Stomach smooth muscle (tissue), 2 donors: ENCODE results near the gene EHD2.
"Not testable (repeated sequence)": the region's sequence is repeated elsewhere in the genome, so short reads cannot be mapped to it uniquely, and the experiment has no call there.

ENCODE experiments used
- H3K27ac ChIP-seq: one replicate; pipeline ENCODE4 v1.7.0; 2013; ENCODE audit warnings: mild to moderate bottlenecking, low read length, inconsistent platforms
- H3K27me3 ChIP-seq, 2 donors: one replicate each; pipeline ENCODE4 v1.7.0; 2013; ENCODE audit warnings: low read length in 2 of 2; ENCODE audit not compliant: insufficient read depth in 2 of 2, control insufficient read depth in 1 of 2
- H3K36me3 ChIP-seq, 2 donors: one replicate each; pipeline ENCODE4 v1.7.0; 2013; ENCODE audit warnings: low read length in 2 of 2; ENCODE audit not compliant: control insufficient read depth in 2 of 2, insufficient read depth in 2 of 2
- H3K4me1 ChIP-seq: one replicate; pipeline ENCODE4 v1.7.0; 2013; ENCODE audit warnings: low read length; ENCODE audit not compliant: control insufficient read depth, insufficient read depth
- H3K4me3 ChIP-seq, 2 donors: one replicate each; pipeline ENCODE4 v1.7.0; 2013; ENCODE audit warnings: low read length in 2 of 2
- H3K9ac ChIP-seq, 2 donors: one replicate each; pipeline ENCODE4 v1.7.0; 2013; ENCODE audit warnings: low read length in 2 of 2, mild to moderate bottlenecking in 1 of 2
- H3K9me3 ChIP-seq, 2 donors: one replicate each; pipeline ENCODE4 v1.7.0; 2013; ENCODE audit warnings: low read length in 2 of 2; ENCODE audit not compliant: control insufficient read depth in 2 of 2
- donor health status: healthy.
- donor health status: Pancreatic carcinoma.

Gene EHD2

DNA sequence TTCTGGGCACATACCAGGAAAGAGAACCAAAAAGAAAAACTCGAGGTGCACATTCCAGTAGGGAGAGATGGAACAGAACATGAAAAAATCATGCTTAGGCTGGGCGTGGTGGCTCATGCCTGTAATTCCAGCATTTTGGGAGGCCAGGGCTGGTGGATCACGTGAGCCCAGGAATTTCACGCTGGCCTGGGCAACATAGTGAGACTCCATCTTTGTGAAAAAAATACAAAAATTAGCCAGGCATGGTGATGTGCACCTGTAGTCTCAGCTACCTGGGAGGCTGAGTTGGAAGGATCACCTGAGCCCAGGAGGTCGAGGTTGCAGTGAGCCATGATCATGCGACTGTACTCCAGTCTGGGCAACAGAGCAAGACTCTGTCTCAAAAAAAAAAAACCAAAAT is 58.1 kb downstream of the EHD2 start:
- H3K4me3 ChIP-seq, H3K27ac ChIP-seq, H3K36me3 ChIP-seq, H3K9me3 ChIP-seq, H3K27me3 ChIP-seq, H3K9ac ChIP-seq, H3K4me1 ChIP-seq: not testable (repeated sequence)

DNA sequence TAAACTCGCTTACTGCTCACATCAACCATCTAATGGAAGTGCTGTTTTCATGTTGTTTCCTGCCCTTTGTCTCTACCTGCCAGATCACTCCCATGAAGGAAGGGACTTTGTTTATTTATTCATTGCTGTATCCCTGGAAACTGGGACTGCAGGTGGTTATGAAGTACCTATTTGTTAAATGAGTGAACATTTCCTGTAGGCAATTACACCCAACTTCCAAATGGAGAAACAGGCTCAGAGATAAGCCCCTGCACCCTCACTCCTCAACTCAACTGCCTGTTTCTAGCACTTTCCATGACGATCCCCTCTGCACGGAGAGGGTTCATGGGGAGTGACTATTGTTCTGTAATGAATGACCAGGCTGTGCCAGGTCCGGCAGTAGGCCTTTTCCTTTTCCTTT is 63.3 kb downstream of the EHD2 start:
- Histone ChIP-seq H3K9ac (no peak overlapping the region), H3K27ac (no peak overlapping the region), H3K27me3 (no peaks in the 10 kb centered on the region), H3K4me1 (peaks cover 30% of the 10 kb centered on the region), H3K4me3 (no peak overlapping the region), H3K36me3 (peaks cover 8% of the 10 kb centered on the region in 2 donors), H3K9me3 (no peaks in the 10 kb centered on the region)

DNA sequence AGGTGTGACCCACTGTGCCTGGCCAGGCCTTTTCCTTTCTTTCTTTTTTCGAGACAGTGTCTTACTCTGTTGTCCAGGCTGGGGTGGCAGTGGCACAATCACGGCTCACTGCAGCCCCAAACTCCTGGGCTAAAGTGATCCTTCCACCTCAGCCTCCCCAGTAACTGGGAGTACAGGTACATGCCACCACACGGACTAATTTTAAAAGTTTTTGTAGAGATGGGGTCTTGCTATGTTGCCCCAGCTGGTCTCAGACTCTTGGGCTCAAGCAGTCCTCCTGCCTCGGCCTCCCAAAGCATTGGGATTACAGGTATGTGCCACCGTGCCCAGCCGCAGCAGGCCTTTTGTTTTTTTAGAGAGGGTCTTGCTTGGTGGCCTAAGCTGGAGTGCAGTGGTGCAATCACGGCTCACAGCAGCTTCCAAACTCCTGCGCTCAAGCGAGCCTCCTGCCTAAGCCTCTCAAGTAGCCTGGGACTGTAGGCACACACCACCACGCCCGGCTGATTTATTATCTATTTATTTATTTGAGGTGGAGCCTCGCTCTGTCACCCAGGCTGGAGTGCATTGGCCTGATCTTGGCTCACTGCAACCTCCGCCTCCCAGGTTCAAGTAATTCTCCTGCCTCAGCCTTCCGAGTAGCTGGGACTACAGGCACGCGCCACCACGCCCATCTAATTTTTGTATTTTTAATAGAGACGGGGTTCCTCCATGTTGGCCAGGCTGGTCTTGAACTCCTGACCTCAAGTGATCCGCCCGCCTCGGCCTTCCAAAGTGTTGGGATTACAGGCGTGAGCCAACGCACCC is 64.2 kb downstream of the EHD2 start:
- Histone ChIP-seq H3K27ac (peak overlapping the region; percentile 98), H3K9ac (peak overlapping the region in 1 of 2 donors; percentile 93), H3K4me1 (peaks cover 38% of the 10 kb centered on the region), H3K4me3 (peak overlapping the region; percentile 72 to 97), H3K36me3 (peaks cover 9 to 12% of the 10 kb centered on the region in 2 donors)
- H3K9me3 ChIP-seq, H3K27me3 ChIP-seq: not testable (repeated sequence)

DNA sequence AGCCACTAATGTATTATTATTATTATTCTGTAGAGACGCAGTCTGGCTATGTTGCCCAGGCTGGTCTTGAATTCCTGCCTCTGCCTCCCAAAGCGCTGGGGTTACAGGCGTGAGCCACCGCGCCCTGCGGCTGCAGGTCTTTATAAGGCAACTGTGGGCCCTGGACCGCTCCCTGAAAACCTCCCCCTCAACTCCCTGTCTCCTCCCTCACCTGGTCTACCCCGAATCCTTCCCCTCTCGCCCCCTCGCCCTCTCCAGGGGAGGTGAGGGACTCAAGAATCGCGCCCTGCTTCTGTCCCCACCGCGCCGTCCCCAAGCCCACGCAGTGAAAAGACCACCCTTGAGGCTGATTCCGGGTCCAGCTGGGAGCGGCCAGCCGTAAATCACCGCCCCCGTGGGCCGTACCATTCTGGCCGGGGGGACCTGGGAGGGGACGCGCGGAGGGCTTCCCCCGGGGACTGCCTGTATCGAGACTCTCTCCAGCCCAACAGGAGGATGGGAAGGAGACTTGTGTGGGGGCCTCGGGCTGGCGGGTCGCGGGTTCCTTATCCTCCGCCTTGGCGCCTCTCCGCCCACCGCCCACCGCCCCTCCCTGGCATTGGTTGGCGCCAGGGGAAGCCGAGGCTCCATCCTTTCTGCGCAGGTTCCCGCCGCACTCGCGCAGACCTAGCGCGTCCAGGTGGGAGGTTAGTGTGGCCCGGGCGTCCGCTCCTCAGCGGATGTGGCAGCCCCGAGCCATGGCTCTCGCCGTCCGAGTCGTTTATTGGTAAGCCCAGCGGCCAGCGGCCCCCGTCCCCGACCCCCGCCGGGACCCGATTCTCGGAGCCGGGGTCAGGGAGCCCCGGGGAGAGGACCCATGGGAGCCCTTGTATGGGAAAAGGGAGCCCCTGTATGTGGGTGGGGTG is 65.1 kb downstream of the EHD2 start, which contains the start of gene SELENOW:
SELENOW (plus strand) TSS at position 655 of the 905 bp plus-strand sequence; CDS start at position 738, 83 bp downstream.
- Histone ChIP-seq H3K27me3 (no peaks in the 10 kb centered on the region), H3K9me3 (no peaks in the 10 kb centered on the region), H3K4me1 (peaks cover 44% of the 10 kb centered on the region), H3K36me3 (peaks cover 13 to 17% of the 10 kb centered on the region in 2 donors), H3K9ac (peak within 1 kb of the TSS; percentile 90 to 93), H3K27ac (peak within 1 kb of the TSS; percentile 98), H3K4me3 (peak within 1 kb of the TSS; percentile 72 to 97)

DNA sequence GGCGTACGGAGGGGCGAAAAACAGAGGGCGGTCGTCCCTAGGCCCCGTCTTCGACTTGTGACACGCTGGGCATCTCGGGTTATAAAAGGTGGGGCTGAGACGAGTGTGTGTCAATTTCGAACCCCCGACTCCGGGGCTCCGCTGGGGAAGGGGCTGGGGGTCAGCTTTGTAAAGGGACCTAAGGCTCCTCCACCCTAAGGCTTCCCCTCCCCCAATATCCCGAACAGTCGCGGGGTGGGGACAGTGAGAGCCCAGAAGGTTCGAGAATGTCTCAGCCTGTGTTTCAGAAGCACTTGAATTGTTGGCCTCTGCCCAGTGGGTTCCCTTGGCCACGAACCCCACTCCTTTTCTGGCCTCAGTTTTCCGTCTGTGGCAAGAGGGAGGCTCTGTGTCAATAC is 65.7 kb downstream of the EHD2 start:
- Histone ChIP-seq H3K4me3 (peak overlapping the region; percentile 72 to 97), H3K9me3 (no peaks in the 10 kb centered on the region), H3K4me1 (peaks cover 47% of the 10 kb centered on the region), H3K27ac (peak overlapping the region; percentile 98), H3K27me3 (no peaks in the 10 kb centered on the region), H3K36me3 (peaks cover 17 to 20% of the 10 kb centered on the region in 2 donors), H3K9ac (peak overlapping the region; percentile 90 to 93)

DNA sequence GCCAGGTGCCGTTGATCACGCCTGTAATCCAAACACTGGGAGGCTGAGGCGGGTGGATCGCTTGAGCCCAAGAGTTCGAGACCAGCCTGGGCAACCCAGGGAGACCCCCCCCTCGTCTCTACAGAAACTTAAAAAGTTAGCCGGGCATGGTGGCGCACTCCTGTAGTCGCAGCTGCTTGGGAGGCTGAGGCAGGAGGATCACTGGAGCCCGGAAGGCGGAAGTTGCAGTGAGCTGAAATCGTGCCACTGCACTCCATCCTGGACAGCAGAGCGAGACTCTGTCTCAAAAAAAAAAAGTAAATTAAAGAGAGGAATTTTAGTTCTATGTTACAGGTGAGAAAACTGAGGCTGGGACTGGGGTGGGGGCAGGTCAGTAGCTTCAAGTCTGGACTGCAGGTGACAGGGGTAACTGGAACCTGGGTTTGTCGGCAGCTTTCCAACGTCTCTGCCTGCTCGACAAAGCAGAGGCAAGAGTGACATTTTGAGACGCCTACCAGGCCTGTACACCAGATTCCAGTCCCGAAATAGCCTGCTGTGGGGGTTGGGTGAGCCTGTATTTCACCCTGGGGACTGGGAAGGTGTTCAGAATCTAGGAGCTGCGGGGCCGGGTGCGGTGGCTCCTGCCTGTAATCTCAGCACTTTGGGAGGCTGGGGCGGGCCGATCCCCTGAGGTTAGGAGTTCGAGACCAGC is 66.4 kb downstream of the EHD2 start:
- Histone ChIP-seq H3K4me1 (peaks cover 49% of the 10 kb centered on the region), H3K27me3 (no peaks in the 10 kb centered on the region), H3K9me3 (no peaks in the 10 kb centered on the region), H3K36me3 (peaks cover 24 to 25% of the 10 kb centered on the region in 2 donors), H3K9ac (peak overlapping the region; percentile 90 to 93), H3K27ac (peak overlapping the region; percentile 98), H3K4me3 (peak overlapping the region; percentile 72 to 97)

DNA sequence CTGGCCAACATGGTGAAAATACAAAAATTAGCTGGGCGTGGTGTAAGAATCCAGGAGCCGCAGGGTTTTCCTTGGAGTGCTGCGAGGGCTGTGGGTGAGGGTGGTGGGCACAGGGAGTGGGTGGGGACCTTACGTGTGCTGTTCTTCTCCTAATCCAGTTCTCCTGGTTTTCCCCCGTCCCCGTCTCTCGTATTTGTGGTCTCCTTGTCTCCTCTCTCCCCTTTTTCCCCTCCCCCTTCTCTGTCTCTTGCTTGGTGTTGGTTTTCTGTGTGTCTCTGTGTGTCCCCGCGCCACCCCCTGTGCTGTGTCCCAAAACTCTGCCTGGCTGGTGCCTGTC is 67.0 kb downstream of the EHD2 start:
- Histone ChIP-seq H3K36me3 (peaks cover 26 to 27% of the 10 kb centered on the region in 2 donors), H3K9ac (peak overlapping the region; percentile 66 to 90), H3K27me3 (no peaks in the 10 kb centered on the region), H3K9me3 (no peaks in the 10 kb centered on the region), H3K4me3 (peak overlapping the region; percentile 72 to 97), H3K27ac (peak overlapping the region; percentile 98), H3K4me1 (peaks cover 49% of the 10 kb centered on the region)

DNA sequence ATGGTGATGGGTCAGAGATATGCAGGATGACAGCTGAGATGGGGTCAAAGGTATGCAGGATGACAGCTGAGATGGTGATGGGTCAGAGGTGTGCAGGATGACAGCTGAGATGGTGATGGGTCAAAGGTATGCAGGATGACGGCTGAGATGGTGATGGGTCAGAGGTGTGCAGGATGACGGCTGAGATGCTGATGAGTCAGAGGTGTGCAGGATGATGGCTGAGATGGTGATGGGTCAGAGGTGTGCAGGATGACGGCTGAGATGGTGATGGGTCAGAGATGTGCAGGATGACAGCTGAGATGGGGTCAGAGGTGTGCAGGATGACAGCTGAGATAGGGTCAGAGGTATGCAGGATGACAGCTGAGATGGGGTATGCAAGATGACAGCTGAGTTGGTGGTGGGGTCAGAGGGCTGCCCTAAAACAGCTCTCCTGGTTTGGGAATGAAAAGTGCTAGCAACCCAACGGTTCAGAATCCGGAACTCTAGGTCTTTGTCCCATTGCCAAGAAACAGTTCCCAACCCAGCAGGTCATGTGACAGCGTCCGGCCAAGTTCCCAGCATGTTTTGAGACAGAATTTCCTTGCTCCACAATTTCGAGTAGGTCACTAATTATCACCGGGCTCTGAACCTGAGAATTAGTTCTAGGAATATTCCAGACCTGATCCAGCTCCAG is 68.5 kb downstream of the EHD2 start:
- Histone ChIP-seq H3K4me3 (peak overlapping the region; percentile 63 to 97), H3K27me3 (no peaks in the 10 kb centered on the region), H3K36me3 (peaks cover 34 to 40% of the 10 kb centered on the region in 2 donors), H3K27ac (no peak overlapping the region), H3K9me3 (no peaks in the 10 kb centered on the region), H3K9ac (no peak overlapping the region), H3K4me1 (peaks cover 49% of the 10 kb centered on the region)

DNA sequence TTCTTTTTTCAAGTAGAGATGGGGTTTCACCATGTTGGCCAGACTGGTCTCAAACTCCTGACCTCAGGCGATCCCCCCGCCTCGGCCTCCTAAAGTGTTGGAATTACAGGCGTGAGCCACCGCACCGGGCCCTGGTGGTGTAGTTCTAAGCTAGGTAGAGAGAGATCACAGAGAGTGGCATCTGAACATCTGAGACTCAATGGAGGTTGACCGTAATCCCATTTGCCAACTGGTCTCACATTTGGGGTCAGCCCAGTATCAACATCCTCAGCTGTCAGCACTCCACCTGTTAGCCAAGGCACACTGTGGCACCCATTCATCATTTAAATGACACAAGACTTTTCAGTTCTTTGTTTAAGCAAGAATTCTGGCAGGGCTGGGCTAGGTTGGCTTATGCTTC is 73.3 kb downstream of the EHD2 start:
- Histone ChIP-seq H3K9ac (peak overlapping the region in 1 of 2 donors; percentile 9), H3K9me3 (no peaks in the 10 kb centered on the region)

DNA sequence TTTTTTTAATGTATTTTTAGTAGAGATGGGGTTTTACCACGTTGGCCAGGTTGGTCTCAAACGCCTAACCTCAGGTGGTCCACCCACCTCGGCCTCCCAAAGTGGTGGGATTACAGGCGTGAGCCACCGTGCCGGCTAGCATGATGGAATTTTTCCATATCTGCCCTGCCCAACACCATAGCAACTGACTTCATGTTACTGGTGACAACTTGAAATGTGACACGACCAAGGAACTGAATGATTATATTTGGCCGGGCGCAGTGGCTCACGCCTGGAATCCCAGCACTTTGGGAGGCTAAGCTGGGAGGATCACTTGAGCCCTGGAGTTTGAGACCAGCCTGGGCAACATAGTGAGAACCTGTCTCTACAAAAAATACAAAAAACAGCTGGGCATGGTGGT is 74.1 kb downstream of the EHD2 start:
- H3K9ac ChIP-seq, H3K4me3 ChIP-seq, H3K9me3 ChIP-seq, H3K27me3 ChIP-seq: not testable (repeated sequence)
- H3K36me3 ChIP-seq, result peaks cover 27 to 30% of the 10 kb centered on the region in 2 donors
- H3K4me1 ChIP-seq, result peaks cover 20% of the 10 kb centered on the region
- peak overlapping the region; percentile 24 for H3K27ac ChIP-seq

More for the DNA sequence above, 73.3 kb downstream of the EHD2 start:
- Histone ChIP-seq H3K27ac (peak overlapping the region; percentile 24), H3K27me3 (no peaks in the 10 kb centered on the region), H3K4me1 (peaks cover 27% of the 10 kb centered on the region), H3K36me3 (peaks cover 29 to 34% of the 10 kb centered on the region in 2 donors), H3K4me3 (no peak overlapping the region)
